ENCODE measurements around the gene PPP6C. TPM values are rescaled to one million over a fixed set of nuclear protein-coding genes. Genes with fewer than 3 reads are reported as not detected.
"Not testable (repeated sequence)": the region's sequence is repeated elsewhere in the genome, so short reads cannot be mapped to it uniquely, and the experiment has no call there.

The PPP6C gene
- total and polyA plus RNA-seq, 2 donors (not counting 3 experiments of a cell fraction or from before 2014, with no cell fraction given) = 19.3 to 42.6 TPM

DNA sequence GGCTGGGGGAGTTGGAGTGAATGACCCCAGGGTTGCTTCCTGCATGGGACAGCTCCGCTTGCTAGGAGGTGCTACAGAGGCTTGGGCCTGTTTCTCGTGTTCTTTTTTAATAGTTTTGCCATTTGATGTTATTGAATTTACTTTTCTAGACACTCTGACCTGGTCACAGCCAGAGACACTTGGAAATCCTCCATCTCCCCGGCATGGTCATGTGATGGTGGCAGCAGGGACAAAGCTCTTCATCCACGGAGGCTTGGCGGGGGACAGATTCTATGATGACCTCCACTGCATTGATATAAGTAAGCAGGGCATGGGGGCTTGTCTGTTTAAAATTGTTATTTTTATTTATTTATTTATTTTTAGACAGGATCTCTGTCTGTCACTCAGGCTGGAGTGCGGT, 38.2 kb upstream of the PPP6C start:
- intact Hi-C loops (cut with micrococcal nuclease) = no loop called here
- dilution Hi-C loops (cut with MboI; ENCODE audit: extremely low pct_ligation_motif_present, low sequenced_read_pairs) = no loop called here
- Histone ChIP-seq H3K4me1 (ENCODE audit: control insufficient read depth, extremely low read depth, insufficient read depth, low read length) (no peaks in the 10 kb centered on the region), H3K9me1 (replicated peaks; ENCODE audit: control insufficient read depth, extremely low read depth, insufficient read depth, low read length) (no peaks in the 10 kb centered on the region), H2AFZ (ENCODE audit: low read depth, low read length) (no peak overlapping the region), H3K4me3 (replicated peaks in 1 of 3; ENCODE audit: insufficient read depth in 1 of 3, low read depth in 1 of 3, low read length in 3 of 3) (no peak overlapping the region), H4K20me1 (replicated peaks; ENCODE audit: control insufficient read depth, extremely low read depth, insufficient read depth, low read length) (no peaks in the 10 kb centered on the region), H3K4me2 (ENCODE audit: insufficient read depth, low read length) (no peak overlapping the region), H3K36me3 (ENCODE audit: control insufficient read depth in 2 of 2, extremely low read depth in 1 of 2, insufficient read depth in 2 of 2, low read length in 2 of 2) (peaks cover 2 to 3% of the 10 kb centered on the region in 2 experiments), H3K79me2 (ENCODE audit: control insufficient read depth, insufficient read depth, low read length) (no peaks in the 10 kb centered on the region), H3K27ac (ENCODE audit: insufficient read depth, low read depth, low read length) (no peak overlapping the region), H3K9me3 (replicated peaks; ENCODE audit: control insufficient read depth, insufficient read depth, low read length) (no peaks in the 10 kb centered on the region), H3K27me3 (ENCODE audit: control insufficient read depth in 2 of 2, insufficient read depth in 2 of 2, low read length in 2 of 2) (no peaks in the 10 kb centered on the region), H3K9ac (replicated peaks; ENCODE audit: extremely low read depth, insufficient read depth, low read length) (no peak overlapping the region)
- ChIA-PET POLR2A (no interaction called here), CTCF (interaction anchor here (1.0 kb wide), 1 partner anchor 34 kb away, joined by 3 read pairs; the partner anchor contains the start of gene GAPVD1)
- TF ChIP-seq, protein P1, sequence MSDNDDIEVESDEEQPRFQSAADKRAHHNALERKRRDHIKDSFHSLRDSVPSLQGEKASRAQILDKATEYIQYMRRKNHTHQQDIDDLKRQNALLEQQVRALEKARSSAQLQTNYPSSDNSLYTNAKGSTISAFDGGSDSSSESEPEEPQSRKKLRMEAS (IDR thresholded peaks at IDR 0.05; ENCODE audit: insufficient read depth, insufficient read length) = no peak
- no peak for TF ChIP-seq GATA2 (IDR thresholded peaks at IDR 0.05; ENCODE audit: insufficient read depth, insufficient read length, low read depth, low read length)
- TF ChIP-seq JUN (IDR thresholded peaks at IDR 0.05; ENCODE audit: borderline replicate concordance, insufficient read depth, insufficient read length, low read depth) = no peak
- no peak for TF ChIP-seq FOS (IDR thresholded peaks at IDR 0.05; ENCODE audit: borderline replicate concordance, insufficient read depth, low read length)
- TF ChIP-seq, protein P2, sequence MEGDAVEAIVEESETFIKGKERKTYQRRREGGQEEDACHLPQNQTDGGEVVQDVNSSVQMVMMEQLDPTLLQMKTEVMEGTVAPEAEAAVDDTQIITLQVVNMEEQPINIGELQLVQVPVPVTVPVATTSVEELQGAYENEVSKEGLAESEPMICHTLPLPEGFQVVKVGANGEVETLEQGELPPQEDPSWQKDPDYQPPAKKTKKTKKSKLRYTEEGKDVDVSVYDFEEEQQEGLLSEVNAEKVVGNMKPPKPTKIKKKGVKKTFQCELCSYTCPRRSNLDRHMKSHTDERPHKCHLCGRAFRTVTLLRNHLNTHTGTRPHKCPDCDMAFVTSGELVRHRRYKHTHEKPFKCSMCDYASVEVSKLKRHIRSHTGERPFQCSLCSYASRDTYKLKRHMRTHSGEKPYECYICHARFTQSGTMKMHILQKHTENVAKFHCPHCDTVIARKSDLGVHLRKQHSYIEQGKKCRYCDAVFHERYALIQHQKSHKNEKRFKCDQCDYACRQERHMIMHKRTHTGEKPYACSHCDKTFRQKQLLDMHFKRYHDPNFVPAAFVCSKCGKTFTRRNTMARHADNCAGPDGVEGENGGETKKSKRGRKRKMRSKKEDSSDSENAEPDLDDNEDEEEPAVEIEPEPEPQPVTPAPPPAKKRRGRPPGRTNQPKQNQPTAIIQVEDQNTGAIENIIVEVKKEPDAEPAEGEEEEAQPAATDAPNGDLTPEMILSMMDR (IDR thresholded peaks at IDR 0.05; ENCODE audit: extremely low read depth in 1 of 2, insufficient read depth in 1 of 2, low read depth in 1 of 2, low read length in 2 of 2) = no peak
- TF ChIP-seq EZH2 (IDR thresholded peaks at IDR 0.05; ENCODE audit: borderline replicate concordance, low read depth, low read length, severe bottlenecking) = no peak
- no peak for TF ChIP-seq POLR2A (IDR thresholded peaks at IDR 0.05; ENCODE audit: low read depth, low read length)
- no peak for TF ChIP-seq POLR2AphosphoS5 (IDR thresholded peaks at IDR 0.05; ENCODE audit: insufficient read depth, low read depth, low read length)
- no peak for TF ChIP-seq MYC (IDR thresholded peaks at IDR 0.05; ENCODE audit: low read depth, low read length)
- FAIRE-seq = no peak
- BruUV-seq (replicated peaks) = no TSS peak
- DNase-seq (ENCODE audit: low read depth, low spot score) = no peak

DNA sequence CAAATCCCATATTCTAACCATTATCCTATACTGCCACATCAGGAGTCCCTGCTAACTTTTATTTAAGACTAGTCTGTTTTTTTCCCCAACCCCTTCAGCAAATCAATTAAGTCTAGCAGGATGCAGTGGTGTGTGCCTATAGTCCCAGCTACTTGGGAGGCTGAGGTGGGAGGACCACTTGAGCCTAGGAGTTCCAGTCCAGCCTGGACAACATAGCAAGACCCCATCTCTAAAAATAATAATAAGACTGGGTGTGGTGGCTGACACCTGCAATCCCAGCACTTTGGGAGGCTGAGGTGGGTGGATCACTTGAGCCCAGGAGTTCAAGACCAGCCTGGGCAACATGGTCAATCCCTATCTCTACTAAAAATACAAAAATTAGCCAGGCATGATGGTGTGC, 35.3 kb upstream of the PPP6C start:
- intact Hi-C loops (cut with micrococcal nuclease); FAIRE-seq; POLR2A ChIA-PET; H3K4me1 ChIP-seq (ENCODE audit: control insufficient read depth, extremely low read depth, insufficient read depth, low read length); H3K27ac ChIP-seq (ENCODE audit: insufficient read depth, low read depth, low read length); H3K9ac ChIP-seq (replicated peaks; ENCODE audit: extremely low read depth, insufficient read depth, low read length); DNase-seq (ENCODE audit: low read depth, low spot score); H3K9me3 ChIP-seq (replicated peaks; ENCODE audit: control insufficient read depth, insufficient read depth, low read length); H3K27me3 ChIP-seq (ENCODE audit: control insufficient read depth in 2 of 2, insufficient read depth in 2 of 2, low read length in 2 of 2); H3K9me1 ChIP-seq (replicated peaks; ENCODE audit: control insufficient read depth, extremely low read depth, insufficient read depth, low read length); H3K79me2 ChIP-seq (ENCODE audit: control insufficient read depth, insufficient read depth, low read length); H3K4me2 ChIP-seq (ENCODE audit: insufficient read depth, low read length); dilution Hi-C loops (cut with MboI; ENCODE audit: extremely low pct_ligation_motif_present, low sequenced_read_pairs); H3K4me3 ChIP-seq (replicated peaks in 1 of 3; ENCODE audit: insufficient read depth in 1 of 3, low read depth in 1 of 3, low read length in 3 of 3); H4K20me1 ChIP-seq (replicated peaks; ENCODE audit: control insufficient read depth, extremely low read depth, insufficient read depth, low read length); BruUV-seq (replicated peaks); H2AFZ ChIP-seq (ENCODE audit: low read depth, low read length); H3K36me3 ChIP-seq (ENCODE audit: control insufficient read depth in 2 of 2, extremely low read depth in 1 of 2, insufficient read depth in 2 of 2, low read length in 2 of 2): not testable (repeated sequence)
- CTCF ChIA-PET = interaction anchor here (1.6 kb wide), 1 partner anchor 137 kb away, joined by 4 read pairs; no protein-coding TSS in a partner anchor
